ENCODE data around the gene KRTAP10-7. TPM values are rescaled to one million over a fixed set of nuclear protein-coding genes. Genes with fewer than 3 reads are reported as not detected.

KRTAP10-7 gene
- total RNA-seq, 1 experiment from 2014 or later = not detected

DNA sequence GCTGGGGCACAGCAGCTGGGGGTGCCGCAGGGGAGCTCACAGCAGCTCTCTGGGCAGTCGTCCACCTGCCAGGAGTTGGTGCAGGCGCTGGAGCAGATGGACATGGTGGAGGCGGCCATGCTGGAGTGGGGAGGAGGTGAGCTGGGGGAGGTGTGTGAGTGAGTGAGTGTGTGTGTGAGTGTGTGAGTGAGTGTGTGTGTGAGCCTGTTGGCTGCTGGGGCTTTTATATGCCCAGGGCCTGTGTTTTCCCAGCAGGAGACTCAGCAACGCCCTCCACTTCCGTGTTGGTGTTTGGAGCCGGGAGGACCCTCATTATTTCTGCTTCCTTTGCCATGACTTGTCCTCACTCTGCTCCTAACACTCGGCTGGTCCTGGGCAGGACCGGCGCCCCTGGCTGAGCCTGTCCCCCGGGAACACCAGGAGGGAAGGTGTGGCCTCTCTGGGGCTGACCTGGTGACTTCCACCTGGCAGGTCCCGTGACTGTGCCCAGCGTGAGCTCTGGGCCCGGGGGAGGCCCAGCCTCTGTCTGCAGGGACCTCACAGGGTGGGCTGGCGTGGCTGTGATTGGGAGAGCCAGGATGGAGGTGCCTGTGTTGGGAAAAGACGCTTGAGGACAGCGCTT is 48.9 kb upstream of the KRTAP10-7 start, which contains the start of gene KRTAP10-2:
KRTAP10-2 (minus strand) TSS at position 166 of the 622 bp plus-strand sequence; CDS start at position 119, 47 bp downstream.
- Histone ChIP-seq H3T11ph (ENCODE audit: low read length) (no peak within 1 kb of the TSS), H4K5ac (ENCODE audit: insufficient read length, low read depth, low read length) (no peak within 1 kb of the TSS), H3K79me1 (ENCODE audit: insufficient read depth, low read depth, low read length, poor library complexity, severe bottlenecking) (no peaks in the 10 kb centered on the region), H4K91ac (ENCODE audit: insufficient read length, low read depth, low read length) (no peak within 1 kb of the TSS), H2AFZ (ENCODE audit: low read length) (no peak within 1 kb of the TSS), H3K27ac (ENCODE audit: insufficient read length, low read depth, low read length) (no peak within 1 kb of the TSS), H2BK120ac (ENCODE audit: low read depth, low read length, poor library complexity, severe bottlenecking) (no peak within 1 kb of the TSS), H3K23me2 (ENCODE audit: insufficient read length, low read depth, low read length, poor library complexity, severe bottlenecking) (no peaks in the 10 kb centered on the region), H3K14ac (ENCODE audit: insufficient read depth, low read length) (peak within 1 kb of the TSS; percentile 53), H3K9ac (ENCODE audit: extremely low read depth, insufficient read length, low read length) (no peak within 1 kb of the TSS), H2BK12ac (ENCODE audit: insufficient read length, low read depth, low read length) (no peak within 1 kb of the TSS), H4K8ac (replicated peaks; ENCODE audit: insufficient read length, low read depth, low read length) (no peak within 1 kb of the TSS), H2BK20ac (ENCODE audit: low read depth, low read length, poor library complexity, severe bottlenecking) (no peak within 1 kb of the TSS), H3K23ac (ENCODE audit: insufficient read length, low read depth, low read length) (no peak within 1 kb of the TSS), H3K27me3 (ENCODE audit: insufficient read depth, low read length) (no peaks in the 10 kb centered on the region), H3K4ac (ENCODE audit: low read depth, low read length) (no peak within 1 kb of the TSS; the same call in 1 of the 2 replicates), H3K56ac (ENCODE audit: insufficient read length, low read depth, low read length) (no peak within 1 kb of the TSS), H2AK5ac (ENCODE audit: insufficient read length, low read length) (no peak within 1 kb of the TSS), H2BK15ac (ENCODE audit: low read depth, low read length) (peak within 1 kb of the TSS; percentile 87; the same call in 1 of the 2 replicates), H3K4me1 (ENCODE audit: insufficient read depth, low read length) (peaks cover 6% of the 10 kb centered on the region; the same call in 1 of the 2 replicates), H3K79me2 (ENCODE audit: insufficient read depth, low read length) (no peaks in the 10 kb centered on the region), H3K18ac (ENCODE audit: insufficient read length, low read depth, low read length) (no peak within 1 kb of the TSS), H4K20me1 (ENCODE audit: control insufficient read depth, insufficient read depth, insufficient read length) (no peaks in the 10 kb centered on the region), H3K9me3 (ENCODE audit: control insufficient read depth, low read depth, low read length) (no peaks in the 10 kb centered on the region), H3K4me2 (ENCODE audit: insufficient read depth, insufficient read length, low read length) (no peak within 1 kb of the TSS), H2BK5ac (ENCODE audit: insufficient read length, low read length) (no peak within 1 kb of the TSS)
- no CpG with 5 or more reads among the region's 17 CpGs for WGBS (ENCODE audit: extremely low coverage, insufficient read length, low lambda C conversion rate)
- H3K27me3 Mint-ChIP-seq (ENCODE audit: low read depth) = peaks cover 3% of the 10 kb centered on the region
- H3K36me3 Mint-ChIP-seq (ENCODE audit: insufficient read depth in 1 of 3, low read depth in 3 of 3) = peaks cover 0 to 14% (median 9%) of the 10 kb centered on the region in 3 experiments; a peak in 3 of 7 replicates
- H3K4me3 Mint-ChIP-seq = no peak within 1 kb of the TSS; a peak in 1 of 5 replicates
- H3K4me1 Mint-ChIP-seq = peaks cover 42 to 54% of the 10 kb centered on the region in 2 experiments
- peak within 1 kb of the TSS in 2 of 3 experiments; percentile 82 to 85; a peak in 6 of 7 replicates for H3K27ac Mint-ChIP-seq
- DNase-seq = peak; percentile 28
- H3K9me3 Mint-ChIP-seq = peaks cover 7 to 11% of the 10 kb centered on the region in 2 experiments; a peak in 4 of 5 replicates
- TF ChIP-seq, protein P1, sequence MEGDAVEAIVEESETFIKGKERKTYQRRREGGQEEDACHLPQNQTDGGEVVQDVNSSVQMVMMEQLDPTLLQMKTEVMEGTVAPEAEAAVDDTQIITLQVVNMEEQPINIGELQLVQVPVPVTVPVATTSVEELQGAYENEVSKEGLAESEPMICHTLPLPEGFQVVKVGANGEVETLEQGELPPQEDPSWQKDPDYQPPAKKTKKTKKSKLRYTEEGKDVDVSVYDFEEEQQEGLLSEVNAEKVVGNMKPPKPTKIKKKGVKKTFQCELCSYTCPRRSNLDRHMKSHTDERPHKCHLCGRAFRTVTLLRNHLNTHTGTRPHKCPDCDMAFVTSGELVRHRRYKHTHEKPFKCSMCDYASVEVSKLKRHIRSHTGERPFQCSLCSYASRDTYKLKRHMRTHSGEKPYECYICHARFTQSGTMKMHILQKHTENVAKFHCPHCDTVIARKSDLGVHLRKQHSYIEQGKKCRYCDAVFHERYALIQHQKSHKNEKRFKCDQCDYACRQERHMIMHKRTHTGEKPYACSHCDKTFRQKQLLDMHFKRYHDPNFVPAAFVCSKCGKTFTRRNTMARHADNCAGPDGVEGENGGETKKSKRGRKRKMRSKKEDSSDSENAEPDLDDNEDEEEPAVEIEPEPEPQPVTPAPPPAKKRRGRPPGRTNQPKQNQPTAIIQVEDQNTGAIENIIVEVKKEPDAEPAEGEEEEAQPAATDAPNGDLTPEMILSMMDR (conservative IDR thresholded peaks at IDR 0.05) = no peak

Measured in H9 (cell line).